ENCODE results near the gene RBM33. TPM values are rescaled to one million over a fixed set of nuclear protein-coding genes. Genes with fewer than 3 reads are reported as not detected.

Gene RBM33
- total and polyA plus RNA-seq, 2 of the 8 experiments (the other 6 are each of a cell fraction or from before 2014, with no cell fraction given), result 16.5 to 64.6 TPM

DNA sequence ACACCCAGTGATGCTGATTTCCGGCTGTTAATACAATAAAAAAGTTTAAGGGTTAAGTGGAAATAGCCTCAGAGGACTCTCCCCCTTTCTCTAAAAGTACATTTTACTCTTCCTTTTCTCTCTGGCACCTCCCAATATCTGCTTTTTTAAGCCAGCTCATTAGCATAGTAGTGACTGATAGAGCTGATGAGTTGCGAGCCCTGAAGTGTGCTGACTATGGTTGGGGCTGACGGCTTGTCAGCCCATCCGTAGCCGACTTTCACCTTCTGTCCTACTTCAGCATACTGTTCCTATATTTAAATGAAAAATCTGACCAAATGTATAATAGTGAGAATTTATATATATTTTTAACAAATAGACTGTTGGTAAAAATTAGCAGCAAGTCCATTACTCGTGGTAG lies 87.8 kb downstream of the RBM33 start:
- H2BK15ac ChIP-seq (ENCODE audit: low read length), result no peak overlapping the region
- H3K14ac ChIP-seq (ENCODE audit: insufficient read length), result no peak overlapping the region
- no peak overlapping the region for H2BK120ac ChIP-seq (replicated peaks; ENCODE audit: low read depth, low read length)
- CTCF ChIA-PET (ENCODE audit: partially characterized antibody), result interaction anchor here (1.5 to 2.1 kb wide), 2 partner anchors 12 to 26 kb away, joined by 3 to 6 read pairs; no protein-coding TSS in a partner anchor
- H3K27me3 ChIP-seq (replicated peaks in 1 of 4; ENCODE audit: control insufficient read depth in 3 of 4, extremely low read depth in 1 of 4, insufficient read depth in 3 of 4, low read length in 3 of 4), result no peaks in the 10 kb centered on the region
- no peak overlapping the region for H4K5ac ChIP-seq (ENCODE audit: insufficient read length, low read depth, low read length)
- no peak overlapping the region for H4K8ac ChIP-seq (ENCODE audit: extremely low read depth, insufficient read depth, low read length)
- DNase-seq (ENCODE audit: low read depth in 1 of 2, low spot score in 2 of 2) (no peak), FAIRE-seq (no peak)
- 87% methylated on average over 6 of the region's 6 CpGs; no CpG with 5 or more reads in 1 of the 2 experiments for WGBS, 2 experiments (ENCODE audit: extremely low coverage in 1 of 2, insufficient coverage in 1 of 2, insufficient read length in 1 of 2, insufficient replicate concordance in 2 of 2, low coverage in 1 of 2, low lambda C conversion rate in 2 of 2, missing lambda C conversion rate in 1 of 2)
- H2BK20ac ChIP-seq (ENCODE audit: low read length), result no peak overlapping the region
- H2AFZ ChIP-seq (ENCODE audit: low read length), result no peak overlapping the region
- POLR2A ChIA-PET (ENCODE audit: partially characterized antibody), result no interaction called here
- no peaks in the 10 kb centered on the region for H3K4me1 ChIP-seq (replicated peaks in 1 of 4; ENCODE audit: control insufficient read depth in 3 of 4, insufficient read depth in 4 of 4, low read length in 3 of 4)
- H3K4ac ChIP-seq (replicated peaks; ENCODE audit: insufficient read length, low read depth, low read length), result no peak overlapping the region
- H3K79me1 ChIP-seq (ENCODE audit: low read depth, low read length), result peaks cover 8% of the 10 kb centered on the region; the same call in 1 of the 2 replicates
- no peak overlapping the region for H2AK5ac ChIP-seq (ENCODE audit: low read depth, low read length)
- no peak overlapping the region for H3K18ac ChIP-seq (ENCODE audit: extremely low read depth, low read length)
- no peak overlapping the region for H4K91ac ChIP-seq (replicated peaks; ENCODE audit: insufficient read length, low read length)
- H3K27ac ChIP-seq (ENCODE audit: low read depth, low read length), result no peak overlapping the region
- no peak overlapping the region for H3K23ac ChIP-seq (ENCODE audit: insufficient read length)
- no peaks in the 10 kb centered on the region for H3K23me2 ChIP-seq (ENCODE audit: low read depth, low read length)
- no peaks in the 10 kb centered on the region for H3K9me3 ChIP-seq (ENCODE audit: insufficient read depth in 2 of 2, low read depth in 1 of 2, low read length in 1 of 2)
- H3K56ac ChIP-seq (replicated peaks; ENCODE audit: insufficient read length, low read depth, low read length), result no peak overlapping the region
- no peak overlapping the region for H2BK12ac ChIP-seq (ENCODE audit: low read depth, low read length)
- H2BK5ac ChIP-seq (ENCODE audit: low read depth, low read length), result no peak overlapping the region
- H3K36me3 ChIP-seq (ENCODE audit: control insufficient read depth in 2 of 4, insufficient read depth in 4 of 4, low read length in 3 of 4), result peaks cover 0 to 5% (median 1%) of the 10 kb centered on the region in 4 experiments; a peak in 2 of 8 replicates
- no peak overlapping the region for H3K9ac ChIP-seq (replicated peaks in 1 of 4; ENCODE audit: extremely low read depth in 1 of 4, low read depth in 3 of 4, low read length in 3 of 4)
- no peak overlapping the region for H3K4me2 ChIP-seq (ENCODE audit: insufficient read depth in 1 of 2, low read depth in 2 of 2, low read length in 2 of 2)
- H3K4me3 ChIP-seq (ENCODE audit: extremely low read depth in 1 of 4, insufficient read depth in 2 of 4, low read depth in 3 of 4, low read length in 4 of 4), result no peak overlapping the region
- H4K20me1 ChIP-seq (replicated peaks in 1 of 2; ENCODE audit: control insufficient read depth in 1 of 2, insufficient read depth in 2 of 2, low read length in 2 of 2), result peaks cover 6 to 11% of the 10 kb centered on the region in 2 experiments
- H3K79me2 ChIP-seq (ENCODE audit: control insufficient read depth in 1 of 2, insufficient read depth in 2 of 2, low read length in 2 of 2), result peaks cover 0 to 23% of the 10 kb centered on the region in 2 experiments; a peak in 2 of 4 replicates
- TF ChIP-seq SAP30 (IDR thresholded peaks at IDR 0.05; ENCODE audit: insufficient read depth, insufficient replicate concordance, low read length) (no peak), MAFK (IDR thresholded peaks at IDR 0.05; ENCODE audit: low read depth, low read length) (no peak), TCF12 (IDR thresholded peaks at IDR 0.05; ENCODE audit: low read depth, low read length) (no peak), SP2 (IDR thresholded peaks at IDR 0.05; ENCODE audit: low read length) (no peak), RNF2 (IDR thresholded peaks at IDR 0.05; ENCODE audit: borderline replicate concordance, low read depth, low read length, missing control alignments, poor library complexity, severe bottlenecking) (no peak), RXRA (IDR thresholded peaks at IDR 0.05; ENCODE audit: insufficient read depth, low read depth, low read length) (no peak), EGR1 (IDR thresholded peaks at IDR 0.05; ENCODE audit: borderline replicate concordance, low read depth, low read length) (no peak), RFX5 (IDR thresholded peaks at IDR 0.05; ENCODE audit: borderline replicate concordance, low read depth, low read length) (no peak), CBX5 (IDR thresholded peaks at IDR 0.05; ENCODE audit: low read depth, low read length) (no peak), SIN3A (conservative IDR thresholded peaks at IDR 0.05 in 1 of 2, IDR thresholded peaks at IDR 0.05 in 1 of 2; ENCODE audit: low read depth in 1 of 2, low read length in 2 of 2) (no peak), SP4 (IDR thresholded peaks at IDR 0.05; ENCODE audit: low read length) (no peak), JUN (IDR thresholded peaks at IDR 0.05; ENCODE audit: low read depth, low read length) (no peak), BACH1 (IDR thresholded peaks at IDR 0.05; ENCODE audit: low read length) (no peak), TAF1 (IDR thresholded peaks at IDR 0.05; ENCODE audit: low read depth, low read length) (no peak), ASH2L (IDR thresholded peaks at IDR 0.05; ENCODE audit: low read length) (no peak)
